ENCODE results near the gene ZG16B.

Gene ZG16B

DNA sequence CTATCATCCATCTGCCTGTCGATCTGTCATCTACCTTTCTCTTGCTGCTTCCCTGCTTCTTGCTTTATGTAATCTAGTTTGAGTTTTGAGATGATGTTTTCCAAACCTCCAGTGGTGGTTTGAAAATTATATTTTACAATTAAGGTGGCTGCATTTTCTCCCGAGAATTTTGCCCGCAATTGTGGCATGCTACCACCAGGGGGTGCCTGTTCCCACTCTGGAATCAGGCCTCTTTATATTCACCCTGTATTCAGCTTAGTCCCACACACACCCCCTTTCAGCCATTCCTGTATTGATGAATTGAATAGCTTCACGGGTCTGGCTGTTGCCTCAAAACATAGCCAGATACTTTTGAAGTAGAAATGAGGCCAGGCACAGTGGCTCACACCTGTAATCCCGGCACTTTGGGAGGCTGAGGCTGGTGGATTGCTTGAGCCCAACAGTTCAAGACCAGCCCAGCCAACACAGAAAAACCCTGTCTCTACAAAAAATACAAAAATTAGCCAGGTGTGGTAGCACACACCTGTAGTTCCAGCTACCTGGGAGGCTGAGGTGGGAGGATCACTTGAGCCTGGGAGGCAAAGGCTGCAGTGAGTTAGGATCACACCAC is 24.7 kb downstream of the ZG16B start:
- Histone ChIP-seq H3K9me3 (ENCODE audit: control insufficient read depth, low read length) (no peaks in the 10 kb centered on the region), H3K36me3 (ENCODE audit: control insufficient read depth, insufficient read depth, low read length) (no peaks in the 10 kb centered on the region), H3K27me3 (ENCODE audit: control insufficient read depth, insufficient read depth, low read length) (no peaks in the 10 kb centered on the region), H3K4me2 (ENCODE audit: low read length) (no peak overlapping the region), H2AFZ (no peak overlapping the region), H3K4me3 (ENCODE audit: low read depth, low read length) (no peak overlapping the region), H3K9ac (no peak overlapping the region), H3K27ac (no peak overlapping the region), H3K79me2 (no peaks in the 10 kb centered on the region), H3K4me1 (peaks cover 4% of the 10 kb centered on the region)
- TF ChIP-seq CTCF (IDR thresholded peaks at IDR 0.05), result peak; percentile 40

DNA sequence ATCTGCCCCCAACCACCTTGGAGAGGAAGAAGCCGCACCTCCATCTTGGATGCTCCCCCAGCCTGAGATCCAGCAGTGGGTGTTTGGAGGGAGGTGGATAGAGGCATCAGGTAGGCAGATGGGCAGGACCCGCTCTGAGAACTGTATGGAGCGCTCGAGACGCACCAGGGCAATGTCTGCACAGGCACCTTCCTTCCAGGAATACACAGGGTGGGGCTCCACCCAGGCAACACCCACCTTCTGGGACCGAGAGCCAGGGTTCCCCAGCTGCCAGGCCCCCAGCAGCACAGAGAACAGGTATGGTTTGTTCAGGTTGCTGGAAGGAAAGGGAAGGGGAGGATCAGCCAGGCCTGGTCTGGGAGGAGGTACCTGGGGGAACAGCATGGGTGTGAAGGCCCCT is 25.4 kb downstream of the ZG16B start:
- Histone ChIP-seq H3K9ac (no peak overlapping the region), H3K4me3 (ENCODE audit: low read depth, low read length) (no peak overlapping the region), H3K27me3 (ENCODE audit: control insufficient read depth, insufficient read depth, low read length) (no peaks in the 10 kb centered on the region)

GRCh38 chr16:2856061-2856670 is 26.1 kb downstream of the ZG16B start:
- no peaks in the 10 kb centered on the region for H3K79me2 ChIP-seq
- H3K4me2 ChIP-seq (ENCODE audit: low read length), result no peak overlapping the region
- no peak overlapping the region for H3K4me3 ChIP-seq (ENCODE audit: low read depth, low read length)
- peaks cover 4% of the 10 kb centered on the region for H3K4me1 ChIP-seq
- no peaks in the 10 kb centered on the region for H3K9me3 ChIP-seq (ENCODE audit: control insufficient read depth, low read length)
- H3K36me3 ChIP-seq (ENCODE audit: control insufficient read depth, insufficient read depth, low read length), result no peaks in the 10 kb centered on the region
- TF ChIP-seq CTCF (IDR thresholded peaks at IDR 0.05), result no peak
- H3K27me3 ChIP-seq (ENCODE audit: control insufficient read depth, insufficient read depth, low read length), result no peaks in the 10 kb centered on the region
- no peak overlapping the region for H3K9ac ChIP-seq
- H2AFZ ChIP-seq, result no peak overlapping the region
- peak overlapping the region; percentile 99 for H3K27ac ChIP-seq

More for the DNA sequence above, 25.4 kb downstream of the ZG16B start:
- Histone ChIP-seq H2AFZ (no peak overlapping the region), H3K9me3 (ENCODE audit: control insufficient read depth, low read length) (no peaks in the 10 kb centered on the region), H3K4me2 (ENCODE audit: low read length) (no peak overlapping the region), H3K4me1 (peaks cover 4% of the 10 kb centered on the region), H3K27ac (no peak overlapping the region), H3K36me3 (ENCODE audit: control insufficient read depth, insufficient read depth, low read length) (no peaks in the 10 kb centered on the region), H3K79me2 (no peaks in the 10 kb centered on the region)
- no peak for TF ChIP-seq CTCF (IDR thresholded peaks at IDR 0.05)

GRCh38 chr16:2856686-2857450 is 26.8 kb downstream of the ZG16B start:
- peak overlapping the region; percentile 63 for H3K4me2 ChIP-seq (ENCODE audit: low read length)
- no peaks in the 10 kb centered on the region for H3K9me3 ChIP-seq (ENCODE audit: control insufficient read depth, low read length)
- peak overlapping the region; percentile 99 for H3K27ac ChIP-seq
- H3K36me3 ChIP-seq (ENCODE audit: control insufficient read depth, insufficient read depth, low read length), result no peaks in the 10 kb centered on the region
- H2AFZ ChIP-seq, result no peak overlapping the region
- no peaks in the 10 kb centered on the region for H3K27me3 ChIP-seq (ENCODE audit: control insufficient read depth, insufficient read depth, low read length)
- H3K4me3 ChIP-seq (ENCODE audit: low read depth, low read length), result peak overlapping the region; percentile 86
- TF ChIP-seq CTCF (IDR thresholded peaks at IDR 0.05), result no peak
- H3K9ac ChIP-seq, result no peak overlapping the region
- H3K79me2 ChIP-seq, result no peaks in the 10 kb centered on the region
- H3K4me1 ChIP-seq, result peaks cover 4% of the 10 kb centered on the region

Data from parathyroid adenoma (tissue), 2 donors.